Brain microvascular endothelial cell (primary cell): ENCODE results near the gene RAB17.

Source experiments
- DNase-seq: peaks from one replicate; pipeline ENCODE4 v3.0.0-alpha.2; 2020
- H3K27ac ChIP-seq: fragments of 250-450 bp; sonication (Bioruptor Pico); 2 replicates; pipeline ENCODE4 v1.5.1; 2020; ENCODE audit warnings: mild to moderate bottlenecking, moderate library complexity
- H3K27me3 ChIP-seq: fragments of 250-450 bp; sonication (Bioruptor Pico); replicated peaks from 2 replicates; pipeline ENCODE4 v1.5.1; 2020; ENCODE audit warnings: mild to moderate bottlenecking
- H3K36me3 ChIP-seq: fragments of 250-450 bp; sonication (Bioruptor Pico); replicated peaks from 2 replicates; pipeline ENCODE4 v1.5.1; 2020; ENCODE audit warnings: mild to moderate bottlenecking
- H3K4me3 ChIP-seq: 2 replicates; pipeline ENCODE4 v1.5.1; 2011; ENCODE audit warnings: low read depth, mild to moderate bottlenecking, control low read depth, low read length, moderate library complexity
- in situ Hi-C: cut with HindIII; loops from 2 replicates; pipeline ENCODE4 v1.10.0; 2017; ENCODE audit warnings: low sequenced_read_pairs, low pct_ligation_motif_present
- TF ChIP-seq, protein P1 (sequence below): IDR thresholded peaks from 2 replicates; pipeline ENCODE4 v1.5.1; 2011; ENCODE audit warnings: low read depth, mild to moderate bottlenecking, moderate library complexity, low read length, control low read depth, inconsistent platforms; ENCODE audit errors: missing control alignments

The RAB17 gene

DNA sequence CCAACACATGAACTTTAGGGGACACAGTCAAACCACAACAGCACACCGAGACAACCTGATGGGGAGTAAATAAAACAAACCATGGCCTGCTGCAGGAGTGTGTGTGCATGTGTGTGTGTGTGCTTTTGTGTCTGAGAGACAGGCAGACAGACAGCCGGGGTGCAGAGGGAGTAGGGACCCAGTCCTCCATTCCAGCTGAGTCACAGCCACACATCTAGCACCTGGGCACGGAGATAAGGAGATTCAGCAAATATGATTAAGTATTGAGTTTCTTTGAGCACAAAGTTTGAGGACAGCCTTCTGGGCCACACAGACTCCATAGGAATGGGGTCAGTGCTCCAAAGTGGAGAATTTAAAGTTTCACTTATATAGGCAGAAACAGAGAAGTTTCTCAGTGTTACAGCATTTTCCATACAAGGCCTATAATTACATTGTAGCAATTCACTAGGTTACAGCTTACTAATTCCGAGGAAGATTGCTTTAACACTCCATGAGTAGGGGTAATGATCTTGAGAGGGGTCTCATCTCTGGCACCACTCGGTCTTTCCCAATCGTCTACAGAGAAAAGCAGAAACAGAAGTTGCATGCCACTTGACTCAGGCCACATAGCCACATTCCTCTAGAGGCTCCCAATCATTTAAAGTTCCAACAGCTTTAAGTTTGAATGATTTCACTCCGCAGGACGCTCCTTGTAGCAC, 55.0 kb downstream of the RAB17 start:
- TF ChIP-seq, protein P1, sequence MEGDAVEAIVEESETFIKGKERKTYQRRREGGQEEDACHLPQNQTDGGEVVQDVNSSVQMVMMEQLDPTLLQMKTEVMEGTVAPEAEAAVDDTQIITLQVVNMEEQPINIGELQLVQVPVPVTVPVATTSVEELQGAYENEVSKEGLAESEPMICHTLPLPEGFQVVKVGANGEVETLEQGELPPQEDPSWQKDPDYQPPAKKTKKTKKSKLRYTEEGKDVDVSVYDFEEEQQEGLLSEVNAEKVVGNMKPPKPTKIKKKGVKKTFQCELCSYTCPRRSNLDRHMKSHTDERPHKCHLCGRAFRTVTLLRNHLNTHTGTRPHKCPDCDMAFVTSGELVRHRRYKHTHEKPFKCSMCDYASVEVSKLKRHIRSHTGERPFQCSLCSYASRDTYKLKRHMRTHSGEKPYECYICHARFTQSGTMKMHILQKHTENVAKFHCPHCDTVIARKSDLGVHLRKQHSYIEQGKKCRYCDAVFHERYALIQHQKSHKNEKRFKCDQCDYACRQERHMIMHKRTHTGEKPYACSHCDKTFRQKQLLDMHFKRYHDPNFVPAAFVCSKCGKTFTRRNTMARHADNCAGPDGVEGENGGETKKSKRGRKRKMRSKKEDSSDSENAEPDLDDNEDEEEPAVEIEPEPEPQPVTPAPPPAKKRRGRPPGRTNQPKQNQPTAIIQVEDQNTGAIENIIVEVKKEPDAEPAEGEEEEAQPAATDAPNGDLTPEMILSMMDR, result no peak
- Histone ChIP-seq H3K27me3 (no peaks in the 10 kb centered on the region), H3K36me3 (peaks cover 63% of the 10 kb centered on the region), H3K27ac (no peak overlapping the region), H3K4me3 (no peak overlapping the region)
- in situ Hi-C loops, result no loop called here
- DNase-seq, result no peak

DNA sequence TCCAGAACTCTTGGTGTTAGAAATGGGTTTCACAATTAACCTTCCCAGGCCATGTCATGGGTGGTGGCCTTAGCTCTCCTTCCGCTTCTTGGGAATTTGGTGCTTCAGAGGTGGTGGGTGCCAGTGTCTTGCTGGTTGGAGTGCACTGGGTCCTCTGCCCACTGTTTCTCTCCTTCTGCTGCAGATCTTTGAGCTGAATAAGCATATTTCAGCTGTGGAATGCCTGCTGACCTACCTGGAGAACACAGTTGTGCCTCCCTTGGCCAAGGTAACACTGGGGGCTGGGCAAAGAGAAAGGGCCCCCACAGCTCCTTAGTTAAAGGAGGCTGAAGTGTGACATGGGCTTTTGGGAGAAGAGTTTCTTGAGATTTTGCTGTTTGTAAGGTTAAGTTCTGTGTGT, 56.2 kb downstream of the RAB17 start:
- DNase-seq, result no peak
- in situ Hi-C loops, result no loop called here
- peaks cover 72% of the 10 kb centered on the region for H3K36me3 ChIP-seq
- TF ChIP-seq, protein P1, result no peak
- H3K27ac ChIP-seq, result peak overlapping the region; percentile 29
- H3K4me3 ChIP-seq, result no peak overlapping the region
- no peaks in the 10 kb centered on the region for H3K27me3 ChIP-seq

DNA sequence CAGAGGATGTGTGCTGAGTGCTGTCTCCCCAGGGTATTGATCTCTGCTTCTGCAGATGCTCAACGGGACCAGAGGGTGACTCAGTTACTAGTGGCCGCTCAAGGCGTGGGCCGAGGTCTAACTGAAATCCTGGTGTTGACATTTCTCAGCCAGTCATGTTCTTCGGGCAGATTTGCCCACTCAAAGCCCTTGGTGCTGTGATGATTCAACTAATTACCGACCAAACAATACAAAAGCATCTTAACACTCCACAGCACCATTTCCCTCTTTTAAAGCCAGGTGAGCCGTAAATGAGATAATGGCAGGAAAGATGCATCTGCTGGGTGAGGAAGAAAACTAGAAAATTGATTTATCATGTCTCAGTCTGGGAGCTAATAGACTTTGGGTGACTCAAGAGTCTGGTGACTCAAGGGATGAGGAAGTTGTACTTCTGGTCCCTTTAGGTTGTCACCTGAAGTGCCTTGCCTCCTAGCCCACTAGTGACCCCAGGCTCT, 56.8 kb downstream of the RAB17 start:
- TF ChIP-seq, protein P1, result no peak
- in situ Hi-C loops, result no loop called here
- H3K27me3 ChIP-seq, result no peaks in the 10 kb centered on the region
- peak; percentile 64 for DNase-seq
- H3K36me3 ChIP-seq, result peaks cover 77% of the 10 kb centered on the region
- H3K27ac ChIP-seq, result peak overlapping the region; percentile 29
- H3K4me3 ChIP-seq, result no peak overlapping the region

DNA sequence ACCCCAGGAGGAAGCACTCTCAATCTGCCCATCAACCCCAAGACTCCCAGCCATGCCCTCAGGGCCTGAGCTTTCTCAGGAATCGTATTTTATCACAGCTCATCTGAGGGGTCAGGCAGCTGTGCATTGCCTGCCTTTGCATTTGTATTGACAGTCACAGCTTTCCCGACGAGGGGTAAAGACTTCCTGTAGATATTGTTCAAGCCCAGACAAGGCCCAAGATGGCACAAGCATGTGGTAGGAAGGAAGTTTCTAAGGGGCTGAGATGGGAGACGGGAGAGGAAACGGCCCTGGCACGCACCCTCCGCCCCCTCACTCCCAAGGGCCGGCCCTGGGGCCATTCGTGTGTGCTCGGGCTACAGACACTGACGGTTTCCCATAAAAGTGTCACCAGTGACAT, 58.4 kb downstream of the RAB17 start:
- Histone ChIP-seq H3K27me3 (no peaks in the 10 kb centered on the region), H3K36me3 (peaks cover 84% of the 10 kb centered on the region), H3K27ac (peak overlapping the region; percentile 14), H3K4me3 (no peak overlapping the region)
- TF ChIP-seq, protein P1, result no peak
- in situ Hi-C loops, result no loop called here
- DNase-seq, result no peak

DNA sequence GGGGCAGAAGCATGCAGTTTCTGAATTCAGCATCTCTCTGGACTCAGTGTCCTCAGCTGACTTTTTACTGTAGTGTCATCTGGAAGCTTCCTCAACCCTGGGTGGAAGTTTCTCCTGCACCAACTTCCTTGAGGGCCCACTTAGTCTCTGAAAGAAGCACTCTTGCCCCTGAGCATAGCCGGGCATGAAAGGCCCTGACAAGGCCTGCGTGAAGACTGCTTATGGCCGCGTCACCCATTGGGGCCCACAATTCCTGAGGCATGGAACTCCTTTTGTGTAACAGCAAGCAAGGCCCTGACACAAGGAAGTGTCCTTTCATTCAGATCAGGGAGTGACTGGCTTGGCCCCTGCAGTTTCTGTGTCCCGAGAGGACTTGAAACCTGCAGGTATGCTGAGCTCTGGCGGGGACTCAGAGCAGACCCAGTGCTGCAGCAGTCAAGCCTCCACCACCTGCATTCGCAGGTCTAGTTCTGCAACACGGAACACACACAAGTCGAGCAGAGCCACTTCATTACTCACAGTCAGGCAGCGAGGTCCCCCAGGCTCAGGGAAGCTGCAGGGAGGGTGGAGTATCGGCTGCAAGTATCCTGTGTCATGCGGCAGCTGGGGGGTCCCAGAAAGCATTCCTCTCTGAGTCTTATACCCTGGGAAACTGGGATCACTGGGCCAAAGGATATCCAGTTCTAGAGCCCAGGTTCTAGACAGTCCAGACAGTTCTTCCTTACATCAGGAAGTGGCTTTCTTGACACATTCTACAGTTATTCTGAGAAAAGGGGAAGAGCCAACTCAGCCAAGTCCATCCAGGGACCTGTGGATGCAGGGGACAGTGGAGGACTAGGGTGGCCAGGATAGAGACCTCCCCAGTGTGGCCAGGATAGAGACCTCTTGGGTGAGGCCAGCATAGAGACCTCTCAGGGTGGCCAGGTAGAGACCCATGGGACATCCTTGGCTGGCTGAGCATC, 59.8 kb downstream of the RAB17 start:
- no peak for DNase-seq
- in situ Hi-C loops, result no loop called here
- peaks cover 87% of the 10 kb centered on the region for H3K36me3 ChIP-seq
- no peaks in the 10 kb centered on the region for H3K27me3 ChIP-seq
- TF ChIP-seq, protein P1, result no peak
- peak overlapping the region; percentile 7 for H3K27ac ChIP-seq
- no peak overlapping the region for H3K4me3 ChIP-seq
